ENCODE measurements around the gene NUMA1.

Gene NUMA1

DNA sequence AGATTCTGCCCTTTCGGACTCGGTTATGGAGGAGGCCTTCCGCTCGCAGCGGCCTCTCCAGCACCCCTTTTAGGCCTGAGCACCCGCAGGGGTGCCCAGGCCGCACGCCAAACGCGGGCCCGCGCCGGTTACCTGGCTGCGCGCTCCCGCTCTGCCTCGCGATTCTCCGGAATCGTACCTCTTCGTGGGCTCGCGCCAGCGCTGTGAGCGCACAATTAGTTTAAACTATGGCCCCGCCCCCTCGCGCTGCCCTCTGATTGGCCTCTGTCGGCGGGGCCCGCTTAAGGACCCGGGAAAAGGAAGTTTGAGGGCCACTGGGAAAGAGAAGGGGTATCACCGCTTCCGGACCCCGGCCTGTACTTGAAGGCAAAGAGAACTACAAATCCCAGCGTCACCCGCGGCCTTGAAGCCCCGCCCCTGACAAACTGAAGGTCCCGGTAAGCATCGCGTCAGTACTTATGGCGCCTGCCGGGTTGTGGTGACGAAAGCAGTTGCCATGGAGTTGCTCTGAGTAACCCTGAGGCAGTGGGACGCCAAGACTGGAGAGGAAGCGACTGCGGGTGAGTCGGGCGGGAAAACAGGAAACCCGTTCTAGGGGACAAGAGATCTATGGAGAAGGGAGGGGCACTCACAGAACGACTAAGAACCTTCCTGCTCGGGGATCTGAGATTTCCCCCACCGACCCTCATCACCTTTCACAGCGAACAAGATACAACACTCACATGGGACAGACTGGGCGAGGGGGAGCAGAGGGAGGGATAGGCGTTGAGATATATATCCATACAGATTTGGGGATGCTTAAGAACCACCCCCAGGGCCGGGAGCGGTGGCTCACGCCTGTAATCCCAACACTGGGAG lies at the start of gene NUMA1, which contains the start of gene LRRC51:
Gene NUMA1 (minus strand): TSS at position 217 of the 858 bp plus-strand sequence. CDS start 44,599 bp downstream, outside the sequence.
Gene LRRC51 (plus strand): TSS at position 525 of the 858 bp plus-strand sequence. CDS start 8,234 bp downstream, outside the sequence.
- DNase-seq, result peak; percentile 97

- no peak for DNase-seq
Observed at GRCh38 chr11:72129381-72129780, 49.0 kb upstream of the NUMA1 start.

DNA sequence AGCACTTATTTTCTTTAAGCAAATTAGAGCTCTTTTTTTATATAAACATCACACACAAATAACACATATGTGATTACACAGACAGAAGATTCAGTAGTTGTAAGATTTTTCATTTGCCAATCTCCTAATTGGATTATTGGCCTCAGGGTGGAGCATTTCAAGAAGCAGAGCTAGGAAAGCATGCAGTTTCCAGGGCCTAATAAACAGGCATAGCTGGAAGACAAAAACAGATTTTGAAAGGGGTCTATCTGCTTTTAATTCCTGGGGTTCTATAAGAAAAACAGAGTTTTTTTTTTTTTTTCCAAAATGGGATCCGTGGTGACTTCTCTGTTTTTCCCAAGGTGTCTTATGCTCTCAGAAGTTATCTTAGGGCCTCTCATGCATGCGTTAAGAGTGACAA lies 47.6 kb upstream of the NUMA1 start:
- DNase-seq, result no peak

- no peak for DNase-seq
Observed at GRCh38 chr11:72125956-72126355, 45.6 kb upstream of the NUMA1 start.

- DNase-seq, result no peak
Observed at GRCh38 chr11:72124046-72124445, 43.7 kb upstream of the NUMA1 start.

DNA sequence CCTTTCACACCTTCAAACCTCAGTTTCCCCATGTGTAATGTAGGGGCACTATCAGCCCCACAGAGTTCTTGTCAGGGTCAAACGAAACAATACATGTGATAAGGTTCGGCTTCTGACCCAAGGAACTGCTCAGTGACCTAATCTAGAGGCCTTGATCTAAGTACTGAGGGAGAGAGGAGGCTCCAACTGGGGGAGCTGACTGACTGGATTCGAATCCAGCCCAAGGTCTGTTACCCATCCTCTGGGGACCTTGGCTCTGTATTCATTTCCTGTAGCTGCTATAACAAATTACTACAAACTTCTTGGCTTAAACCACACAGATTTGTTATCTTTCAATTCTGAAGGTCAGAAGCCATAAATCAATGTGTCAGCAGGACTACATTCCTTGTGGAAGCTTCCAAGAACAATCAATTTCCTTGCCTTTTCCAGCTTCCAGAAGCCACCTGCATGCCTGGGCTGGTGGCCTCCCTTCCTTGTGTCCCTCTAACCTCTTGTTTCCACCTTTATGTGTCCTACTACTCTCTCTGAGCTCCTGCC lies 42.8 kb upstream of the NUMA1 start:
- no peak for DNase-seq

DNA sequence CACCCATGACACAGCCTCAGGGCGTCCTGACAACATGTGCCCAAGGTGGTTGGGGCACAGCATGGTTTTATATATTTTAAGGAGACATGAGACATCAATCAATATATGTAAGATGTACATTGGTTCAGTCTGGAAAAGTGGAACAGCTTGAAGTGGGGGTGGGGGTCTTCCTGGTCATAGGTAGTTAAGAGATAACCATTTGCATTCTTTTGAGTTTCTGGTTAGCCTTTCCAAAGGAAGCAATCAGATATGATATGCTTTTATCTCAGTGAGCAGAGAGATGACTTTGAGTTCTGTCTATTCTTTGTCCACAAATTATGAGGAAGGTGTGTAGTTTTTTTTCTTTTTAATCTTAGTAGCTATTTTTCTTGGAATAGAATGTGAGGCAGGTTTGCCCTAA lies 42.3 kb upstream of the NUMA1 start:
- no peak for DNase-seq

GRCh38 chr11:72120930-72121329 lies 40.6 kb upstream of the NUMA1 start:
- DNase-seq, result no peak

DNA sequence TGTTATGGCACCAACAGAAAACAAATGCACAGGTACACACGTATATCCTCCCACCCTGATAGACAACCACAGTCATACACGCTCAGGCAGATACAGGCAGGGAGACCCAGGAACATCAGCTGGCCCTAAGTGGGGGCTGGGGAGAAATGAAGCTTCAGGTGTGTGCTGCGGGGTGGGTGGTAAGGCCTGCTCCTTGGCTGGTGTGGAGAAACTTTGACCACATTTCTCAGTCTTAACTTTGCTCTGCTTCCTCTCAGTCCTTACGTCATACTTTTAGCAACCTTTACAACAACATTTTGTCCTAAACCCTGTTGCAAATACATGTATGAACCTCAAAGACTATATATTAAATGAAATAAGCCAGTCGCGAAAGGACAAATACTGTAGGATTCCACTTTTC lies 38.9 kb upstream of the NUMA1 start:
- DNase-seq, result no peak

GRCh38 chr11:72116019-72116755 lies 35.8 kb upstream of the NUMA1 start:
- DNase-seq, result no peak

DNA sequence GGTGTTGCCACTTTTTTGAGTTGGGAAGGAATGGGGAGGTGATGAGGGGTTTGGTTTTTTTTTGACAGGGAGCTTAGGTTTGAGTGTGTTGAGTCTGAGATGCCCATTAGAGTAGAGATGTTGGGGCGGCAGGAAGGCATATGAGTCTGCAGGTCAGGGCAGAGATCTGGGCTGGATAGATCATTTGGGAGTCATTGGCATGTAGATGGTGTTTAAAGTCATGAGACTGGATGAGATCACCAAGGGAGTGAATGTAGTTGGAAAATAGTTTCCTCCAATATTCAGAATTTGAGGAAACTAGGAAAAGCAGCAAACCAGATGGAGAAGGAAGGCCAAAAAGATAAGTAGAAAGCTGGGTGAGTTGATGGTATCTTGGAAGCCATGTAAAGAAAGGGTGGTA lies 34.2 kb upstream of the NUMA1 start:
- DNase-seq, result no peak

GRCh38 chr11:72112978-72113808 lies 32.9 kb upstream of the NUMA1 start:
- DNase-seq, result no peak

- peak; percentile 99 for DNase-seq
Observed at GRCh38 chr11:72112143-72112977, 32.0 kb upstream of the NUMA1 start, which contains the start of gene ANAPC15. Gene ANAPC15, minus strand, starts transcription at chr11:72112695. Its CDS starts 1,419 bp downstream, at chr11:72111276.

- no peak for DNase-seq
Observed at GRCh38 chr11:72111300-72112142, 31.2 kb upstream of the NUMA1 start.

DNA sequence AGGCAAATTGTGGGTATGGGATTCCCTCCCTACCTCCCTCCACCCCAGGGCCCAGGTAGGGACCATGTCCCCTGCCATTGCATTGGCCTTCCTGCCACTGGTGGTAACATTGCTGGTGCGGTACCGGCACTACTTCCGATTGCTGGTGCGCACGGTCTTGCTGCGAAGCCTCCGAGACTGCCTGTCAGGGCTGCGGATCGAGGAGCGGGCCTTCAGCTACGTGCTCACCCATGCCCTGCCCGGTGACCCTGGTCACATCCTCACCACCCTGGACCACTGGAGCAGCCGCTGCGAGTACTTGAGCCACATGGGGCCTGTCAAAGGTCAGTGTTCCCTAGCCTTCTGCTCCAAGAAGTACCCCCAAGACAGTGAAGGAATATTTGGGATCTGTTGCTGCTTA lies 25.5 kb upstream of the NUMA1 start, which contains the start of gene TOMT:
Gene TOMT (plus strand): TSS at position 37 of the 400 bp plus-strand sequence. CDS start 28 bp downstream, at position 65.
- no peak for DNase-seq

DNA sequence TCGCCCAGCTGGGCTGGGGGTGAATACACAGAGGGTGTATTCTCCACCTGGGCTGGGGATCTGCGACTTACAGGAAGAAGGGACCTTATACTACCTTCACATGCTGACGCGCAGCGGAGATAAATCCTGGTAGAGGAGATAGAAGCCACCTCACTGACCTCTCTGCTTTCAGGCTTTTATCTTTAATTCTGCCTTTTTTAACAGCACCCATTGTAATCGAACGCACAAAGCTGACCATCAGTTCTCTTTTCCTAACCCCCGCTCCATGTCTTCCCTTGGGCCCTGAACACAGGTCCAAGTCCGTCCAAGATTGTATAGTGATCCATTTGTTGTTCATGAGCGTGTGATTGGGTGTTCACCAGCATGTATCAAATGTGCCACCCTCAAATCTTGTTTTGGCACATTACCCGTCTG lies 23.4 kb upstream of the NUMA1 start:
- no peak for DNase-seq

DNA sequence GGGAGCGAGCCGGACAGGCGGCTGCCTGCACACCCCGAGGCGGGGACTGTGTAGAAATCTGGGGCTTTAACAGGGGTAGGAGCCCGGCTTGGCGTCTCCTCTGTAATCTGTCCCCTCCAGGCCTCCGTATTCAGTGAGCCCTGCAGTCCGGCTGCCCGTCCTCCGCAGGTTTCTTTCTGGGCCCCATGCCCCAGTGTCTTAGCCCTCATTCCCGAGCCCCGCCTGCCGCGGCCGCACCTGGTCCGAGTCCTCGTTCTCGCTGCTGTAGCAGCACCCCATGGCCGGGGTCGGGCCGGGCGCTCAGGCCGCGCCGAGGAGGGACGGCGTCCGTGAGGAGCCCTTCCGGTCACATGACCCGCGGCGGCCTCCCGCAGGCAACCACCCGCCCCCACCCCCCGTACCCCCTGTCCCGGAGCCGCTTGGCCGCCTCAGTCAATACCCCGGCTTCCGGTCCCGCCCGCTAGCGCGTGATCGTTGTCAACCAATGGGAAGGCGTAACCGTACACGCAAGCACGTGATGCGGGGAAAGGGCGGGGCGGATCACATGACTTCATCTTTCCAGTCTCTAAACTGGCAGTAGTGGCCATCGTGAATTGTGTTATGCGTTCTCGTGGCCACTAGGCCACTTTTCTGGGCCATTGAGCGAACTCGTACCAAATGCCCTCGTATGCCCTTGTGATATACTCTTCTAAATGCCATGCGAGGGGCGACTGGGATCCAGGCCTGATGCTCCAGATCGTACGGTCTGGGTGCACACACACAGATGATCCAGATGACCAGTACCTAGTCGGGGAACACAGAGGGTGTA lies 22.8 kb upstream of the NUMA1 start, which contains the start of gene LAMTOR1:
Gene LAMTOR1 (minus strand): TSS at position 352 of the 808 bp plus-strand sequence. CDS start 73 bp downstream, at position 279.
- DNase-seq, result peak; percentile 94

DNA sequence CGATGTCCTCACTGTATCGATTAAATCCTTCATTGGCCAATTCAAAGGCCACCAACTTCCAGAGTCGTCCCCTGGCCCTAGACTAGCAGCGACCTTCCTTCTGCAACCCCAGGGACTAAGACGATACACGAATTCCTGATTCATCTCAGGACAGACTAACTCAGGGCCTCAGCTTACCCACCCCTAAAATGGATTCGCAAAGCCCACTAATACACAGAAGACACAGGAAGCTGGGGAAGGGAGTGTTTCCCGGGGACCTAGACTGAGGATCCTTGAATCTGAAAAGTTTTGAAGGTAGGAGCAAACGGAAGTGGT lies 22.2 kb upstream of the NUMA1 start:
- peak; percentile 32 for DNase-seq

DNA sequence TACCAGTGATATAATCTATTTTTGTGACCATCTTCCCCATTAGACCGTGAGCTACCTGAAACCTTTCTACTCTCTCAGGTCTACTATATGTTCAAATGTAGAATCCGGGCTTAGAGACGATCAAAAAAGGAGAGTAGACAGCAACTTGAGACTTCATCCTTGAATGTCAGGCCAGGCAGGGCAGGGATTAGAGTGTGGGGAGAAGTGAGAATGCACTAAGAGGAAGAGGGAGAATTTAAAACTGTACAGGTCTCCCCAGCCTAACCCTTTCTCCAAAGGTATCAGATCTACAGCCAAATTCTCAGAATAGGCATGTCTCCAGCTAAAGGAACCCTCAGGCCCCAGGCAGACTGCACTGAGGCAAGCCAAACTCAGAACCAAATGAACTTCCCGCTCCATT lies 21.8 kb upstream of the NUMA1 start:
- no peak for DNase-seq

GRCh38 chr11:72100462-72100861 lies 20.1 kb upstream of the NUMA1 start:
- DNase-seq, result no peak

Measured in NCI-H2081 treated with DMSO at 0.1 percent for 48 hours (cell line).